22Rv1 (cell line): ENCODE results near the gene COL27A1.

Experiments used
- ZFX ChIP-seq: fragments of 450-650 bp; IDR thresholded peaks from 2 replicates; pipeline ENCODE4 v1.6.1; 2017; ENCODE audit warnings: antibody characterized with exemption, borderline replicate concordance
- TF ChIP-seq, protein P1 (sequence below): fragments of 450-650 bp; IDR thresholded peaks from 2 replicates; pipeline ENCODE4 v1.5.1; 2017; ENCODE audit warnings: mild to moderate bottlenecking

DNA sequence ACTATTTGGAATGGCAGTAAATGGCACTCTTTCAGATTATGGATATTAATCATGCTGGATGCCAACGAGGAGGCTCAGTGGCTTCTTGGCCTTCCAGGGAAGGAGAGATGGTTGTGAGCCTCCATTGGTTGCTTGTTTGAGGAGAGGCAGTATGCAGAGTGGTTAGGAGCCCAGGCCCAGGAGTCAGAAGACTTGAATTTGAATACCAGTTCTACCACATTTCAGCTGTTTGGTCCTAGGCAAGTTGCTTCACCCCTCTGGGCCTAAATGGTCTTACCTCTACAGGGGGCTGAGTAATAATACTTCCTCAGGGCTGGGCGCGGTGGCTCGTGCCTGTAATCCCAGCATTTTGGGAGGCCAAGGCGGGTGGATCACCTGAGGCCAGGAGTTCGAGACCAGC is 52.5 kb downstream of the COL27A1 start:
- TF ChIP-seq, protein P1, sequence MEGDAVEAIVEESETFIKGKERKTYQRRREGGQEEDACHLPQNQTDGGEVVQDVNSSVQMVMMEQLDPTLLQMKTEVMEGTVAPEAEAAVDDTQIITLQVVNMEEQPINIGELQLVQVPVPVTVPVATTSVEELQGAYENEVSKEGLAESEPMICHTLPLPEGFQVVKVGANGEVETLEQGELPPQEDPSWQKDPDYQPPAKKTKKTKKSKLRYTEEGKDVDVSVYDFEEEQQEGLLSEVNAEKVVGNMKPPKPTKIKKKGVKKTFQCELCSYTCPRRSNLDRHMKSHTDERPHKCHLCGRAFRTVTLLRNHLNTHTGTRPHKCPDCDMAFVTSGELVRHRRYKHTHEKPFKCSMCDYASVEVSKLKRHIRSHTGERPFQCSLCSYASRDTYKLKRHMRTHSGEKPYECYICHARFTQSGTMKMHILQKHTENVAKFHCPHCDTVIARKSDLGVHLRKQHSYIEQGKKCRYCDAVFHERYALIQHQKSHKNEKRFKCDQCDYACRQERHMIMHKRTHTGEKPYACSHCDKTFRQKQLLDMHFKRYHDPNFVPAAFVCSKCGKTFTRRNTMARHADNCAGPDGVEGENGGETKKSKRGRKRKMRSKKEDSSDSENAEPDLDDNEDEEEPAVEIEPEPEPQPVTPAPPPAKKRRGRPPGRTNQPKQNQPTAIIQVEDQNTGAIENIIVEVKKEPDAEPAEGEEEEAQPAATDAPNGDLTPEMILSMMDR = no peak
- no peak for TF ChIP-seq ZFX
